D721Med (cell line): ENCODE measurements around the gene ELFN1.

Experiments used
- DNase-seq: peaks from one replicate; pipeline ENCODE4 v3.0.0; 2011; ENCODE audit warnings: low spot score; ENCODE audit not compliant: insufficient read length
- FAIRE-seq: peaks from 2 replicates; lab custom pipeline; 2011; peaks lifted over from hg19 to GRCh38; lab: Jason Lieb, UNC
- CTCF ChIP-seq: IDR thresholded peaks from 2 replicates; pipeline ENCODE4 v1.5.1; 2012; ENCODE audit warnings: mild to moderate bottlenecking, control low read depth; ENCODE audit not compliant: insufficient read depth; ENCODE audit errors: missing control alignments

The ELFN1 gene

DNA sequence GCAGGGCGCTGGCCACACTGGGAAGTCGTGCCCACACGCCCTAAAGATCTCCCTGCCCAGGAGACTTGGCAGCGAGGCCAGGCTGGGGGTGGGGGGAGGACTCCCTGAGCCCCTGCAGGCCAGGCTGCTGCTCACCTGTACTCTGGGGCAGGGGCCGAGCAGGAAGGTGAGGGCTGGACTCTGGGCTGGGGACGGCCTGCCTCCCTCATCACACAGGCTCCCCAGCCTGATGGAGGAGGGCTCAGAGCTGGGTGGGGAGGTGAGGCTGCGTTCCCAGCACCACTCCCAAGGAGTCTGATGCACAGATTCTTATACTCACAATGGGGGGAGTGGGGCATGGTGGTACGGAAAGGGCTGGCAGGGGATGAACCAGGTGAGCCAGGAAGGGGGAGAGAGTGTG, 71.2 kb downstream of the ELFN1 start:
- TF ChIP-seq CTCF: no peak
- FAIRE-seq (no peak), DNase-seq (no peak)

GRCh38 chr7:1741751-1742554, 71.9 kb downstream of the ELFN1 start:
- peak; percentile 25 for FAIRE-seq

DNA sequence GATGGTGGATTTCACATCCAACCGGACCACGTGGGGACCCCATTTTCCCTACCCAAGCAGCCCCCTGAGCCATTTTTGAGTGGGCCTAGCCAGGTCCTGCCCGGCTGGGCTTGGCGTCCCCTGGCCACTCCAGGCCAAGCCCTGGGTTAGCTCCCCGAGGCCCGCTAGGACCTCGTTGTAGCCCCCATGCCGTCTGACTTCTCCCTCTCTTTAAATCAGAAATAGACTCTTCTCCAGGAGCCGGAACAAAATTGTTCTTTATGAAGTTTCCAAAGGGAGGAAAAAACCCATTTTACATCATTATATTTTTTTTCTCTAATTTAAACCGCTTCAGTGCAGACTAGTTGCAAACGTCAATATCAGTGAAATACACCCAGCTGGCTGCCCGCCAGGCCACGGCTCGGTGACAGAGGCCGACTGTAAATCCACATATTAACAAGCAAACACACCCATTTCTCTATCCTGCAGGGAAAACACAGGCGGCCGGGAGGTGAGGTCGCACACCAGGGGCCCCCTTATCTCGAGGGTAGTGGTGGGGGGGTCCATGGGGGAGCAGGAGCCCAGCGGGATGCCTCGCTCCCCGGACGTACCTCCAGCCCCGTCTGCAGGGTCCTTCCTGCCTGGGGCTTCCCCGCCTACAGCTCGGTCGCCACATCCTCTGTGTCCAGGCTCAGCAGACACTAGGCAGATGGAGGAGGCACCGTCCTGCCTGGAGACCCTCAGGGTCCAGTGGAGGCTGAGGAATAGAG, 72.7 kb downstream of the ELFN1 start:
- TF ChIP-seq CTCF: no peak
- DNase-seq (no peak), FAIRE-seq (no peak)

More at GRCh38 chr7:1741751-1742554, 71.9 kb downstream of the ELFN1 start:
- DNase-seq: peak; percentile 99
- no peak for TF ChIP-seq CTCF

GRCh38 chr7:1743481-1744230, 73.6 kb downstream of the ELFN1 start:
- FAIRE-seq: no peak
- no peak for TF ChIP-seq CTCF
- DNase-seq: no peak

DNA sequence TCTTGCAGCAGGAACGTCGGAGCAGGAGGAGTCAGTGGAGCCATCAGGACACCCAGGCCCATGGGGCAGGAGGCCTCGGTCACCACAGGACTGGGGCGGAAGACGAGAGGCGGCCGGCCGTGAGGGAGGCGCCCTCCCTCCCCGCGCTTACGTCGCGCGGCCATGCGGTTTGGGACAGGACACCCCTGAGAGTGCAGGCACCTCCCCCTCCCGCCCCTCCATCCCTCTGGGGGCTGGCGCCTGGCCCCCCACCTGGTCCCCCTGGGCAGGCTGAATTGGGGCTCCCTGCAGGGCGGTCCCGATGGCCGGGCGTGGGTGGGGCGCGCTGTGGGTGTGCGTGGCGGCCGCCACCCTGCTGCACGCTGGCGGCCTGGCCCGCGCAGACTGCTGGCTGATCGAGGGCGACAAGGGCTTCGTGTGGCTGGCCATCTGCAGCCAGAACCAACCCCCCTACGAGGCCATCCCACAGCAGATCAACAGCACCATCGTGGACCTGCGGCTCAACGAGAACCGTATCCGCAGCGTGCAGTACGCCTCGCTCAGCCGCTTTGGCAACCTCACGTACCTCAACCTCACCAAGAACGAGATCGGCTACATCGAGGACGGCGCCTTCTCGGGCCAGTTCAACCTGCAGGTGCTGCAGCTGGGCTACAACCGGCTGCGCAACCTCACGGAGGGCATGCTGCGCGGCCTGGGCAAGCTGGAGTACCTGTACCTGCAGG, 74.4 kb downstream of the ELFN1 start:
- no peak for FAIRE-seq
- no peak for TF ChIP-seq CTCF
- no peak for DNase-seq

GRCh38 chr7:1745018-1745532, 75.0 kb downstream of the ELFN1 start:
- FAIRE-seq: no peak
- DNase-seq: no peak
- TF ChIP-seq CTCF: no peak
